ENCODE results near the gene CDC37. TPM values are rescaled to one million over a fixed set of nuclear protein-coding genes. Genes with fewer than 3 reads are reported as not detected.
"Not testable (repeated sequence)": the region's sequence is repeated elsewhere in the genome, so short reads cannot be mapped to it uniquely, and the experiment has no call there.

CDC37 gene
- total and polyA plus RNA-seq, 11 donors = 108 to 282 (median 141) TPM

DNA sequence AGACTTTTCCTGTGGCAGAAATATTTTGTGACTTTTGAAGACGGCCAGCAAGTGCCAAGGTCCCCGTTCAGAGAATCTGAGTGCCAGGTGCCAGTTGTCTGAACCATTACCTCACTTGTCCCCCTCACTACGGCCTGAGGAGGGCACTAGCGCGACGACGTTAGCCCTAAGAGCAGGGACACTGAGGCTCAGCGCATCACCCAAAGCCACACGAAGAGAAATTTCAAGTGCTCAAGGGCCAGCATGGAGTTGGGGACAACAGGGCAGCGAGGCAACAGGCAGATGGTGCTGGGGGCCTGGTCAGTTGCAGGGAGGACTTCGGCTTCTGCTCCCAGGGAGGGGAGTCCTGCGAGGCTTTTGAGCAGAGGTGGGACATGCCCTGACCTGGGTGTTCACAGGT, 13.5 kb downstream of the CDC37 start:
- H3K27ac ChIP-seq = no peak overlapping the region
- H3K27me3 ChIP-seq = no peaks in the 10 kb centered on the region
- peaks cover under 1 to 46% (median 42%) of the 10 kb centered on the region in 9 donors for H3K36me3 ChIP-seq
- H3K4me1 ChIP-seq = peaks cover 0 to 13% (median 6%) of the 10 kb centered on the region in 12 donors
- peak in 3 of 4 donors; percentile 4 to 33 (median 23) for ATAC-seq
- 43 to 54% (median 48%) methylated on average over 11 to 12 of the region's 12 CpGs for WGBS, 4 donors
- intact Hi-C loops (cut with DNase I) = loop anchor here (1.0 to 10.0 kb wide), 11 partner anchors 55 to 459 kb away; partner anchors contain the start of genes OLFM2 (in 3 of the 10), ICAM3 (in 2 of the 10), RAVER1 (in 2 of the 10) and EIF3G (in 1 of the 10)
- H3K9me3 ChIP-seq = no peaks in the 10 kb centered on the region
- TF ChIP-seq POLR2A (IDR thresholded peaks at IDR 0.05) = no peak
- TF ChIP-seq, protein P1, sequence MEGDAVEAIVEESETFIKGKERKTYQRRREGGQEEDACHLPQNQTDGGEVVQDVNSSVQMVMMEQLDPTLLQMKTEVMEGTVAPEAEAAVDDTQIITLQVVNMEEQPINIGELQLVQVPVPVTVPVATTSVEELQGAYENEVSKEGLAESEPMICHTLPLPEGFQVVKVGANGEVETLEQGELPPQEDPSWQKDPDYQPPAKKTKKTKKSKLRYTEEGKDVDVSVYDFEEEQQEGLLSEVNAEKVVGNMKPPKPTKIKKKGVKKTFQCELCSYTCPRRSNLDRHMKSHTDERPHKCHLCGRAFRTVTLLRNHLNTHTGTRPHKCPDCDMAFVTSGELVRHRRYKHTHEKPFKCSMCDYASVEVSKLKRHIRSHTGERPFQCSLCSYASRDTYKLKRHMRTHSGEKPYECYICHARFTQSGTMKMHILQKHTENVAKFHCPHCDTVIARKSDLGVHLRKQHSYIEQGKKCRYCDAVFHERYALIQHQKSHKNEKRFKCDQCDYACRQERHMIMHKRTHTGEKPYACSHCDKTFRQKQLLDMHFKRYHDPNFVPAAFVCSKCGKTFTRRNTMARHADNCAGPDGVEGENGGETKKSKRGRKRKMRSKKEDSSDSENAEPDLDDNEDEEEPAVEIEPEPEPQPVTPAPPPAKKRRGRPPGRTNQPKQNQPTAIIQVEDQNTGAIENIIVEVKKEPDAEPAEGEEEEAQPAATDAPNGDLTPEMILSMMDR (IDR thresholded peaks at IDR 0.05) = peak in 4 of 12 donors; percentile 11 to 17 (median 14)
- no peak for DNase-seq
- no peak overlapping the region for H3K4me3 ChIP-seq

DNA sequence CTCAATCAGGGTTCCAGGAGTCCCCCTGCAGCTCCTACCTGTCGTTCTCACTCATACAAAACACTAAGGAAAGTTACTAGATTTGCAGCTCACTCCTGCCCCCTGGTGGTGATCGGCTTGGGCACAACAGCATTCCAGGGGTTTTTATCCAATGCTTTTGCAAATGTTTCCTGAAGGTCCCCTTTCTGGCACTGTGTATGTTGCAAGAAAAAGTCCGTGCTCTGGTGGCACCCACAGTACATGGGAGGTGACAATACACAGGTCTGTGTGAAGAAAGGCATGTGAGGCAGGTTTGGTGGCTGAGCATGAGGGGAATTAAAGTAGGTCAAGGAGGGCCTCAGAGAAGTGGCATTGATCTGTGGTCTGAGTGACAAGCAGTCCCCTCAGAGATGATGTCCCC, 14.4 kb downstream of the CDC37 start:
- Histone ChIP-seq H3K9me3 (no peaks in the 10 kb centered on the region), H3K4me1 (peaks cover 0 to 13% (median 6%) of the 10 kb centered on the region in 12 donors), H3K4me3 (no peak overlapping the region), H3K27me3 (no peaks in the 10 kb centered on the region), H3K36me3 (peaks cover 0 to 37% (median 32%) of the 10 kb centered on the region in 9 donors), H3K27ac (no peak overlapping the region)
- peak; percentile 77 to 89 (median 85) for DNase-seq
- no peak for TF ChIP-seq POLR2A (IDR thresholded peaks at IDR 0.05)
- TF ChIP-seq, protein P1 (IDR thresholded peaks at IDR 0.05) = peak; percentile 88 to 98 (median 94)
- intact Hi-C loops (cut with DNase I) = loop anchor here in 9 of 10 donors (1.0 to 10.0 kb wide), 9 partner anchors 54 to 457 kb away; partner anchors contain the start of genes OLFM2 (in 3 of the 9), ICAM3 (in 2 of the 9), RAVER1 (in 2 of the 9) and EIF3G (in 1 of the 9)
- peak; percentile 39 to 71 (median 62) for ATAC-seq
- WGBS, 4 donors = 0 to 3% (median 1%) methylated on average over 3 of the region's 3 CpGs

DNA sequence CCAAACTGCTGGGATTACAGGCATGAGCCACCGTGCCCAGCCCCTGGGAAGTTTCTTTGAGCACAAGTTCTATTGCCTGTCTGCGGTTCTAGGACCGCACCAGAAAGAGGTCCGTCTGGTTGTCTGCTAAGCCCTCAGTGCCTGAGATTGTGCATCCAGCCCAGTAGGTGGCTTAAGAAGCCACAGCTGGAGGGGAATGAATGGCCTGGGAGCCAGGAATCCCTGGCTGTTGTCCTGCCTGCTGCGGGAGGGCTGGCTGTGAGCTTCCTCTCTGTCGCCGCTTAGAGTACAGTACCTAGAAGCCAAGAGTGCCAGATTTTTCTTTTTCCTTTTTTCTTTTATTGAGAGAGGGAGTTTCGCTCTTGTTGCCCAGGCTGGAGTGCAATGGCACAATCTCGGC, 18.8 kb downstream of the CDC37 start:
- no peak for TF ChIP-seq POLR2A (IDR thresholded peaks at IDR 0.05)
- Histone ChIP-seq H3K4me1 (peaks cover 0 to 30% (median 14%) of the 10 kb centered on the region in 12 donors), H3K27me3 (no peaks in the 10 kb centered on the region), H3K27ac (no peak overlapping the region), H3K36me3 (no peaks in the 10 kb centered on the region), H3K9me3 (no peaks in the 10 kb centered on the region), H3K4me3 (no peak overlapping the region)
- ATAC-seq (no peak), DNase-seq (no peak)
- intact Hi-C loops (cut with DNase I) = loop anchor here in 7 of 10 donors (5.0 to 10.0 kb wide), 4 partner anchors 50 to 450 kb away; partner anchors contain the start of genes OLFM2 (in 3 of the 7), RAVER1 (in 3 of the 7), ICAM3 (in 2 of the 7) and EIF3G (in 1 of the 7)
- 77 to 84% (median 79%) methylated on average over 5 to 9 of the region's 9 CpGs for WGBS, 4 donors

DNA sequence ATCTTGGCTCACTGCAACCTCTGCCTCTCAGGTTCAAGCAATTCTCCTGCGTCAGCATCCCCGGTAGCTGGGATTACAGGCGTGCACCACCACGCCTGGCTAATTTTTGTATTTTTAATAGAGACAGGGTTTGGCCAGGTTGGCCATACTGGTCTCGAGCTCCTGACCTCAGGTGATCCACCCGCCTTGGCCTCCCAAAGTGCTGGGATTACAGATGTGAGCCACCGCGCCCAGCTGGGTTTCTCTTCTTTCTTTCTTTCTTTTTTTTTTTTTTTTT, 20.2 kb downstream of the CDC37 start:
- DNase-seq, H3K9me3 ChIP-seq, ATAC-seq, H3K27me3 ChIP-seq, H3K4me3 ChIP-seq: not testable (repeated sequence)
- WGBS, 4 donors = 84 to 96% (median 91%) methylated on average over 8 of the region's 8 CpGs
- peak overlapping the region in 3 of 12 donors; percentile 26 to 55 (median 32) for H3K27ac ChIP-seq
- intact Hi-C loops (cut with DNase I) = loop anchor here in 7 of 10 donors (5.0 to 10.0 kb wide), 4 partner anchors 48 to 448 kb away; partner anchors contain the start of genes OLFM2 (in 3 of the 7), RAVER1 (in 3 of the 7), ICAM3 (in 2 of the 7) and EIF3G (in 1 of the 7)
- peaks cover 0 to 37% (median 12%) of the 10 kb centered on the region in 12 donors for H3K4me1 ChIP-seq
- peaks cover 0 to 10% (median 4%) of the 10 kb centered on the region in 9 donors for H3K36me3 ChIP-seq

DNA sequence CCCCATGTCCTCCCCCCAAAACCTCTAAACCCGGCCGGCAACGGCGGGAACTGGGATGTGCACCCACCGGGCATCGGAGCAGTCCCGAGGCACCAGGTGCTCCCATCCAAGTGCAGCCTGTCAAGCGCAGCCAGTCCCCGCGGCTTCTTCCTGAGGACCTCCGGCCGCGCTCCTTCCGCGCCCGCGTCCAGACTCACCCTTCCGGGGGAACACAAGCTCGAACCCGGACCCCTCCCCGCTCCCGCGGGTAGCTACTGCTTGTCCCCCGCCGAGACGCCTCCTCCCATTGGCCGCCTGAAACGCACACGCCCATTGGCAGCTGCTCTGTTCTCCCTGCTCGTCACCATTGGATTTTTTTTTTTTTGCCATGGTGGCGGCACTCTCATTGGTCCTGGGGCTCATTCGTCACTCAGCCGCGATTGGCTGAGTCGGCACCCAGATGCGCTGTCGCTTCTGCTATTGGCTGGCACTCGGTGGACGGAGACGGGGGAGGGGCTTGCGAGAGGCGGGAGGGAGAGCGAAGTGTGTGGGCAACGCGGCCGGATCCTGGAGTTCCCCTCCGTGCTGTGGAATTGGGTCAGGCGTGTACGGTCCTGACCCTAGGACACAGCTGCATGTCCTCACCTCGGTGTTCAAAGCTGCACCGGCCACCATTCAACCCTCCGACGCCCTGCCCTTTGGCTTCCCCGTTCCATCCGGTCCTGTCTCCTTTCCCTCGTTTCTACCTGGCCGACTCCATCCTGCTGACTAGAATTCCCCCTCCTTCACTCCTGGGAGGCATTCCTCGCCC, 22.8 kb downstream of the CDC37 start, which contains the start of gene TYK2:
Gene TYK2 (minus strand): TSS at position 260 of the 790 bp plus-strand sequence. CDS start 2,166 bp downstream, outside the sequence.
- Histone ChIP-seq H3K4me3 (peak within 1 kb of the TSS; percentile 71 to 99 (median 90)), H3K27ac (peak within 1 kb of the TSS; percentile 41 to 90 (median 82)), H3K4me1 (peaks cover 0 to 37% (median 12%) of the 10 kb centered on the region in 12 donors), H3K27me3 (no peaks in the 10 kb centered on the region), H3K9me3 (no peaks in the 10 kb centered on the region), H3K36me3 (peaks cover 0 to 19% (median 15%) of the 10 kb centered on the region in 9 donors)
- TF ChIP-seq POLR2A (IDR thresholded peaks at IDR 0.05) = peak in 1 of 2 donors; percentile 66
- TF ChIP-seq, protein P1 (IDR thresholded peaks at IDR 0.05) = no peak
- intact Hi-C loops (cut with DNase I) = loop anchor here in 7 of 10 donors (2.0 to 10.0 kb wide), 5 partner anchors 46 to 446 kb away; partner anchors contain the start of genes OLFM2 (in 3 of the 7), RAVER1 (in 3 of the 7), ICAM3 (in 2 of the 7) and EIF3G (in 1 of the 7)
- WGBS, 4 donors = 0% methylated on average over 54 to 58 of the region's 58 CpGs
- peak; percentile 97 to 98 (median 98) for DNase-seq
- peak; percentile 99 for ATAC-seq

Data from heart left ventricle (tissue), 16 donors.